HEK293 (cell line): Measurements from ENCODE around the gene ELMO1.

Experiments used
- CTCF ChIA-PET: fragments of 350-600 bp; formaldehyde crosslinking; extraction: SDS; loops from one replicate; lab custom pipeline; 2021; ENCODE audit warnings: antibody characterized with exemption; lab: Yijun Ruan, JAX
- POLR2A ChIA-PET: fragments of 300-600 bp; formaldehyde crosslinking; extraction: SDS; loops from one replicate; lab custom pipeline; 2020; ENCODE audit warnings: antibody characterized with exemption, inconsistent platforms; lab: Yijun Ruan, JAX
- H3K27ac ChIP-seq: fragments of 200-500 bp; sonication (Bioruptor generic); 2 replicates; pipeline ENCODE4 v1.5.1; 2014; ENCODE audit warnings: low read depth, low read length, control low read depth, inconsistent platforms; ENCODE audit errors: extremely low read depth
- H3K36me3 ChIP-seq, 2 experiments: fragments of 200-500 bp in 1 of 2; sonication (Bioruptor generic) in 1 of 2; 1 replicate in 1 of 2; 2 replicates in 1 of 2; pipeline ENCODE4 v1.5.1; 2014 to 2017; ENCODE audit warnings: inconsistent platforms in 2 of 2, low read length in 2 of 2; ENCODE audit not compliant: control insufficient read depth in 2 of 2, insufficient read depth in 1 of 2
- H3K4me1 ChIP-seq: fragments of 200-500 bp; sonication (Bioruptor generic); 2 replicates; pipeline ENCODE4 v1.5.1; 2014; ENCODE audit warnings: mild to moderate bottlenecking, low read length, inconsistent platforms; ENCODE audit not compliant: control insufficient read depth, insufficient read depth
- H3K4me3 ChIP-seq: 2 replicates; pipeline ENCODE4 v1.5.1; 2011; ENCODE audit warnings: low read depth, mild to moderate bottlenecking, control low read depth, low read length, moderate library complexity
- H3K9me3 ChIP-seq: fragments of 200-500 bp; sonication (Bioruptor generic); 2 replicates; pipeline ENCODE4 v1.5.1; 2014; ENCODE audit warnings: low read depth, low read length, inconsistent platforms; ENCODE audit not compliant: control insufficient read depth, insufficient read depth
- ELK4 ChIP-seq: IDR thresholded peaks from 2 replicates; pipeline ENCODE4 v1.6.1; 2011; ENCODE audit warnings: mild to moderate bottlenecking, low read depth, low read length, borderline replicate concordance
- FEZF1 ChIP-seq: fragments of 450-650 bp; formaldehyde crosslinking; IDR thresholded peaks from 2 replicates; pipeline ENCODE4 v1.5.1; 2016; ENCODE audit warnings: missing biosample characterization, missing genetic modification characterization
- GLIS1 ChIP-seq: fragments of 450-650 bp; formaldehyde crosslinking; IDR thresholded peaks from 2 replicates; pipeline ENCODE4 v1.5.1; 2016; ENCODE audit warnings: missing biosample characterization, missing genetic modification characterization
- IKZF3 ChIP-seq: fragments of 450-650 bp; IDR thresholded peaks from 2 replicates; pipeline ENCODE4 v1.5.0; 2018; ENCODE audit warnings: missing biosample characterization, mild to moderate bottlenecking, missing genetic modification characterization, moderate library complexity
- SP7 ChIP-seq: fragments of 450-650 bp; formaldehyde crosslinking; IDR thresholded peaks from 2 replicates; pipeline ENCODE4 v1.5.1; 2016; ENCODE audit warnings: missing biosample characterization, missing genetic modification characterization
- ZBTB7A ChIP-seq: fragments of 450-650 bp; formaldehyde crosslinking; IDR thresholded peaks from 2 replicates; pipeline ENCODE4 v1.5.1; 2016; ENCODE audit warnings: low read depth, missing biosample characterization, missing genetic modification characterization
- ZNF114 ChIP-seq: fragments of 450-650 bp; formaldehyde crosslinking; IDR thresholded peaks from 2 replicates; pipeline ENCODE4 v1.5.0; 2017; ENCODE audit warnings: missing biosample characterization, missing genetic modification characterization
- ZNF132 ChIP-seq: fragments of 450-650 bp; formaldehyde crosslinking; IDR thresholded peaks from 2 replicates; pipeline ENCODE4 v1.5.1; 2017; ENCODE audit warnings: missing biosample characterization, missing genetic modification characterization, borderline replicate concordance
- ZNF239 ChIP-seq: fragments of 450-650 bp; formaldehyde crosslinking; IDR thresholded peaks from 2 replicates; pipeline ENCODE4 v1.5.1; 2016; ENCODE audit warnings: missing biosample characterization, missing genetic modification characterization
- ZNF292 ChIP-seq: fragments of 450-650 bp; formaldehyde crosslinking; IDR thresholded peaks from 2 replicates; pipeline ENCODE4 v1.5.1; 2016; ENCODE audit warnings: low read depth, missing biosample characterization, missing genetic modification characterization, borderline replicate concordance
- ZNF335 ChIP-seq: fragments of 450-650 bp; formaldehyde crosslinking; conservative IDR thresholded peaks from 2 replicates; pipeline ENCODE4 v1.5.1; 2016; ENCODE audit warnings: missing biosample characterization, missing genetic modification characterization
- ZNF341 ChIP-seq: fragments of 450-650 bp; formaldehyde crosslinking; IDR thresholded peaks from 2 replicates; pipeline ENCODE4; 2016; ENCODE audit warnings: low read depth, missing biosample characterization, missing genetic modification characterization
- ZNF37A ChIP-seq: fragments of 450-650 bp; IDR thresholded peaks from 2 replicates; pipeline ENCODE4 v1.5.1; 2018; ENCODE audit warnings: missing biosample characterization, missing genetic modification characterization
- ZNF394 ChIP-seq: fragments of 450-650 bp; formaldehyde crosslinking; IDR thresholded peaks from 2 replicates; pipeline ENCODE4 v1.5.1; 2016; ENCODE audit warnings: missing biosample characterization, missing genetic modification characterization, mild to moderate bottlenecking, moderate library complexity, borderline replicate concordance
- ZNF404 ChIP-seq: fragments of 450-650 bp; formaldehyde crosslinking; IDR thresholded peaks from 2 replicates; pipeline ENCODE4 v1.5.1; 2017; ENCODE audit warnings: missing biosample characterization, missing genetic modification characterization
- ZNF501 ChIP-seq: fragments of 450-650 bp; formaldehyde crosslinking; IDR thresholded peaks from 2 replicates; pipeline ENCODE4 v1.5.1; 2016; ENCODE audit warnings: missing biosample characterization, missing genetic modification characterization
- ZNF548 ChIP-seq: fragments of 450-650 bp; formaldehyde crosslinking; IDR thresholded peaks from 2 replicates; pipeline ENCODE4 v1.5.1; 2016; ENCODE audit warnings: missing biosample characterization, missing genetic modification characterization
- ZNF624 ChIP-seq: fragments of 450-650 bp; formaldehyde crosslinking; IDR thresholded peaks from 2 replicates; pipeline ENCODE4 v1.5.1; 2017; ENCODE audit warnings: missing biosample characterization, missing genetic modification characterization
- ZNF692 ChIP-seq: fragments of 450-650 bp; formaldehyde crosslinking; IDR thresholded peaks from 2 replicates; pipeline ENCODE4 v1.5.1; 2016; ENCODE audit warnings: missing biosample characterization, missing genetic modification characterization
- ZSCAN18 ChIP-seq: fragments of 450-650 bp; formaldehyde crosslinking; IDR thresholded peaks from 2 replicates; pipeline ENCODE4 v1.5.1; 2016; ENCODE audit warnings: missing biosample characterization, missing genetic modification characterization
- ZSCAN5A ChIP-seq: fragments of 450-650 bp; formaldehyde crosslinking; IDR thresholded peaks from 2 replicates; pipeline ENCODE4 v1.5.1; 2016; ENCODE audit warnings: missing biosample characterization, missing genetic modification characterization
- TF ChIP-seq, protein P1 (sequence below): fragments of 450-650 bp; formaldehyde crosslinking; IDR thresholded peaks from 2 replicates; pipeline ENCODE4 v1.5.0; 2017; ENCODE audit warnings: missing biosample characterization, missing genetic modification characterization, borderline replicate concordance
- TF ChIP-seq, protein P2 (sequence below): fragments of 450-650 bp; formaldehyde crosslinking; IDR thresholded peaks from 2 replicates; pipeline ENCODE4 v1.5.1; 2016; ENCODE audit warnings: missing biosample characterization, missing genetic modification characterization

Gene ELMO1

GRCh38 chr7:37311355-37311754 lies 137.3 kb downstream of the ELMO1 start:
- no peaks in the 10 kb centered on the region for H3K36me3 ChIP-seq

GRCh38 chr7:37310327-37311080 lies 138.2 kb downstream of the ELMO1 start:
- no peak overlapping the region for H3K4me3 ChIP-seq
- POLR2A ChIA-PET = no interaction called here
- peaks cover 5% of the 10 kb centered on the region; the same call in 1 of the 2 replicates for H3K4me1 ChIP-seq
- no peaks in the 10 kb centered on the region for H3K36me3 ChIP-seq
- H3K9me3 ChIP-seq = no peaks in the 10 kb centered on the region
- CTCF ChIA-PET = no interaction called here
- H3K27ac ChIP-seq = no peak overlapping the region
- TF ChIP-seq ZNF114 (tag by site-specific recombination) = no peak
- TF ChIP-seq ZNF501 (tag by site-specific recombination) = no peak
- TF ChIP-seq ZNF37A = no peak
- TF ChIP-seq, protein P1, sequence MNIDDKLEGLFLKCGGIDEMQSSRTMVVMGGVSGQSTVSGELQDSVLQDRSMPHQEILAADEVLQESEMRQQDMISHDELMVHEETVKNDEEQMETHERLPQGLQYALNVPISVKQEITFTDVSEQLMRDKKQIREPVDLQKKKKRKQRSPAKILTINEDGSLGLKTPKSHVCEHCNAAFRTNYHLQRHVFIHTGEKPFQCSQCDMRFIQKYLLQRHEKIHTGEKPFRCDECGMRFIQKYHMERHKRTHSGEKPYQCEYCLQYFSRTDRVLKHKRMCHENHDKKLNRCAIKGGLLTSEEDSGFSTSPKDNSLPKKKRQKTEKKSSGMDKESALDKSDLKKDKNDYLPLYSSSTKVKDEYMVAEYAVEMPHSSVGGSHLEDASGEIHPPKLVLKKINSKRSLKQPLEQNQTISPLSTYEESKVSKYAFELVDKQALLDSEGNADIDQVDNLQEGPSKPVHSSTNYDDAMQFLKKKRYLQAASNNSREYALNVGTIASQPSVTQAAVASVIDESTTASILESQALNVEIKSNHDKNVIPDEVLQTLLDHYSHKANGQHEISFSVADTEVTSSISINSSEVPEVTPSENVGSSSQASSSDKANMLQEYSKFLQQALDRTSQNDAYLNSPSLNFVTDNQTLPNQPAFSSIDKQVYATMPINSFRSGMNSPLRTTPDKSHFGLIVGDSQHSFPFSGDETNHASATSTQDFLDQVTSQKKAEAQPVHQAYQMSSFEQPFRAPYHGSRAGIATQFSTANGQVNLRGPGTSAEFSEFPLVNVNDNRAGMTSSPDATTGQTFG (tag by site-specific recombination) = no peak
- TF ChIP-seq SP7 = no peak
- TF ChIP-seq ZSCAN5A (tag by site-specific recombination) = no peak
- TF ChIP-seq ZNF292 = no peak
- no peak for TF ChIP-seq ZNF624 (tag by site-specific recombination)

More at GRCh38 chr7:37311355-37311754, 137.3 kb downstream of the ELMO1 start:
- Histone ChIP-seq H3K27ac (no peak overlapping the region), H3K9me3 (no peaks in the 10 kb centered on the region), H3K4me3 (no peak overlapping the region)
- CTCF ChIA-PET = interaction anchor here (0.6 kb wide), 1 partner anchor 184 kb away, joined by 3 read pairs; no protein-coding TSS in a partner anchor
- POLR2A ChIA-PET = no interaction called here
- TF ChIP-seq GLIS1 (tag by site-specific recombination) (no peak), ZNF394 (tag by site-specific recombination) (no peak), FEZF1 (tag by site-specific recombination) (no peak), ZNF335 (tag by site-specific recombination) (no peak), IKZF3 (tag by site-specific recombination) (no peak), ZNF404 (no peak), ZNF548 (no peak), ZBTB7A (tag by site-specific recombination) (no peak), ZNF341 (no peak), ZNF239 (tag by site-specific recombination) (no peak), ELK4 (no peak), ZSCAN18 (tag by site-specific recombination) (no peak), ZNF692 (tag by site-specific recombination) (no peak), ZNF132 (tag by site-specific recombination) (no peak)
- TF ChIP-seq, protein P2, sequence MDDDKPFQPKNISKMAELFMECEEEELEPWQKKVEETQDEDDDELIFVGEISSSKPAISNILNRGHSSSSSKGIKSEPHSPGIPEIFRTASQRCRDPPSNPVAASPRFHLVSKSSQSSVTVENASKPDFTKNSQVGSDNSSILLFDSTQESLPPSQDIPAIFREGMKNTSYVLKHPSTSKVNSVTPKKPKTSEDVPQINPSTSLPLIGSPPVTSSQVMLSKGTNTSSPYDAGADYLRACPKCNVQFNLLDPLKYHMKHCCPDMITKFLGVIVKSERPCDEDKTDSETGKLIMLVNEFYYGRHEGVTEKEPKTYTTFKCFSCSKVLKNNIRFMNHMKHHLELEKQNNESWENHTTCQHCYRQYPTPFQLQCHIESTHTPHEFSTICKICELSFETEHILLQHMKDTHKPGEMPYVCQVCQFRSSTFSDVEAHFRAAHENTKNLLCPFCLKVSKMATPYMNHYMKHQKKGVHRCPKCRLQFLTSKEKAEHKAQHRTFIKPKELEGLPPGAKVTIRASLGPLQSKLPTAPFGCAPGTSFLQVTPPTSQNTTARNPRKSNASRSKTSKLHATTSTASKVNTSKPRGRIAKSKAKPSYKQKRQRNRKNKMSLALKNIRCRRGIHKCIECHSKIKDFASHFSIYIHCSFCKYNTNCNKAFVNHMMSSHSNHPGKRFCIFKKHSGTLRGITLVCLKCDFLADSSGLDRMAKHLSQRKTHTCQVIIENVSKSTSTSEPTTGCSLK (tag by site-specific recombination) = no peak
- TF ChIP-seq, all 188 proteins: peak for 0
- H3K4me1 ChIP-seq = no peaks in the 10 kb centered on the region
